Thoracic aorta (tissue), 2 donors: Measurements from ENCODE around the gene BSPRY. TPM values are rescaled to one million over a fixed set of nuclear protein-coding genes. Genes with fewer than 3 reads are reported as not detected.

ENCODE experiments used
- ATAC-seq: fragments of 150-250 bp; one replicate; pipeline ENCODE4 v1.8.0; 2017; ENCODE audit warnings: low read depth; ENCODE audit not compliant: insufficient number of reproducible peaks, low FRiP score
- DNase-seq: peaks from one replicate; pipeline ENCODE4 v3.0.0-alpha.2; 2020; ENCODE audit warnings: low spot score
- H3K27ac ChIP-seq, 2 donors: fragments of 200-600 bp; sonication (generic); 1 replicate in 1 of 2; 2 replicates in 1 of 2; pipeline ENCODE4 v1.5.1; 2016; ENCODE audit warnings: mild to moderate bottlenecking in 2 of 2, moderate library complexity in 2 of 2
- H3K27me3 ChIP-seq: fragments of 200-600 bp; sonication (generic); replicated peaks from 2 replicates; pipeline ENCODE4 v1.6.0; 2016; ENCODE audit warnings: mild to moderate bottlenecking; ENCODE audit not compliant: insufficient read depth
- H3K36me3 ChIP-seq: fragments of 200-600 bp; sonication (generic); one replicate; pipeline ENCODE4 v1.5.1; 2016
- H3K4me1 ChIP-seq, 2 donors: fragments of 200-600 bp; sonication (generic); 1 replicate in 1 of 2; 2 replicates in 1 of 2; pipeline versions ENCODE4 v1.5.1 to v1.6.0; 2016; ENCODE audit warnings: low read depth in 2 of 2, mild to moderate bottlenecking in 1 of 2; ENCODE audit not compliant: control insufficient read depth in 1 of 2
- H3K4me3 ChIP-seq: fragments of 200-600 bp; sonication (generic); 2 replicates; pipeline ENCODE4 v1.5.1; 2016; ENCODE audit warnings: mild to moderate bottlenecking
- H3K9me3 ChIP-seq: fragments of 200-600 bp; sonication (generic); 2 replicates; pipeline ENCODE4 v1.5.1; 2016
- CTCF ChIP-seq: fragments of 200-600 bp; sonication (generic); IDR thresholded peaks from one replicate; pipeline ENCODE4 v1.5.1; 2019; ENCODE audit warnings: antibody characterized with exemption
- total RNA-seq, 2 donors: library from RNA; depleted of rRNA; stranded (reverse); fragments of >200 nt; gene quantifications; one replicate each; pipeline versions ENCODE4 v1.1.0 to v1.2.3, GENCODE V29; 2016

Gene BSPRY
- total RNA-seq, 2 donors from 2014 or later = 0.14 TPM; not detected in 1

- H3K4me3 ChIP-seq = no peak overlapping the region
- DNase-seq (no peak), ATAC-seq (no peak)
- H3K27me3 ChIP-seq = no peaks in the 10 kb centered on the region
- peaks cover 0 to 11% of the 10 kb centered on the region in 2 donors for H3K4me1 ChIP-seq
- TF ChIP-seq CTCF = no peak
- H3K9me3 ChIP-seq = no peaks in the 10 kb centered on the region
- no peak overlapping the region for H3K27ac ChIP-seq
- H3K36me3 ChIP-seq = peaks cover 12% of the 10 kb centered on the region
These were observed 19.9 kb downstream of the BSPRY start for GRCh38 chr9:113368982-113369854.

GRCh38 chr9:113369855-113370140 is 20.5 kb downstream of the BSPRY start:
- Histone ChIP-seq H3K27me3 (no peaks in the 10 kb centered on the region), H3K4me1 (peaks cover 0 to 11% of the 10 kb centered on the region in 2 donors), H3K36me3 (peaks cover 15% of the 10 kb centered on the region), H3K4me3 (no peak overlapping the region), H3K9me3 (no peaks in the 10 kb centered on the region), H3K27ac (no peak overlapping the region)
- ATAC-seq (no peak), DNase-seq (no peak)
- TF ChIP-seq CTCF = no peak

- H3K9me3 ChIP-seq = no peaks in the 10 kb centered on the region
- H3K4me1 ChIP-seq = peaks cover 0 to 21% of the 10 kb centered on the region in 2 donors
- H3K27ac ChIP-seq = no peak overlapping the region
- TF ChIP-seq CTCF = no peak
- no peak overlapping the region for H3K4me3 ChIP-seq
- H3K36me3 ChIP-seq = peaks cover 18% of the 10 kb centered on the region
- no peak for ATAC-seq
- DNase-seq = no peak
- H3K27me3 ChIP-seq = no peaks in the 10 kb centered on the region
These were observed 21.5 kb downstream of the BSPRY start for GRCh38 chr9:113370806-113371325.

GRCh38 chr9:113372059-113372458 is 22.7 kb downstream of the BSPRY start:
- Histone ChIP-seq H3K4me3 (no peak overlapping the region), H3K27ac (no peak overlapping the region), H3K27me3 (no peaks in the 10 kb centered on the region), H3K9me3 (no peaks in the 10 kb centered on the region), H3K36me3 (peaks cover 18% of the 10 kb centered on the region), H3K4me1 (peaks cover 0 to 25% of the 10 kb centered on the region in 2 donors)
- DNase-seq (no peak), ATAC-seq (no peak)
- no peak for TF ChIP-seq CTCF

- ATAC-seq = no peak
- H3K36me3 ChIP-seq = peaks cover 18% of the 10 kb centered on the region
- peaks cover 4 to 25% of the 10 kb centered on the region in 2 donors for H3K4me1 ChIP-seq
- no peaks in the 10 kb centered on the region for H3K9me3 ChIP-seq
- H3K4me3 ChIP-seq = no peak overlapping the region
- H3K27me3 ChIP-seq = no peaks in the 10 kb centered on the region
- no peak for DNase-seq
- H3K27ac ChIP-seq = no peak overlapping the region
- TF ChIP-seq CTCF = no peak
These were observed 23.9 kb downstream of the BSPRY start for GRCh38 chr9:113373256-113373655.
